ENCODE measurements around the gene GAREM1. TPM values are rescaled to one million over a fixed set of nuclear protein-coding genes. Genes with fewer than 3 reads are reported as not detected.

The GAREM1 gene
- total RNA-seq, 1 experiment from 2014 or later, result 7.0 TPM

- no peak for TF ChIP-seq IRF2 (CRISPR knock-in tag; IDR thresholded peaks at IDR 0.05; ENCODE audit: borderline replicate concordance, low read depth)
- TF ChIP-seq ZNF281 (CRISPR knock-in tag; IDR thresholded peaks at IDR 0.05), result no peak
- TF ChIP-seq CTCF (IDR thresholded peaks at IDR 0.05), result no peak
- no peak for TF ChIP-seq JAZF1 (CRISPR knock-in tag; IDR thresholded peaks at IDR 0.05)
- no peak for TF ChIP-seq FOXK1 (CRISPR knock-in tag; IDR thresholded peaks at IDR 0.05)
- no peak for TF ChIP-seq CREM (CRISPR knock-in tag; IDR thresholded peaks at IDR 0.05)
- TF ChIP-seq, protein P1, sequence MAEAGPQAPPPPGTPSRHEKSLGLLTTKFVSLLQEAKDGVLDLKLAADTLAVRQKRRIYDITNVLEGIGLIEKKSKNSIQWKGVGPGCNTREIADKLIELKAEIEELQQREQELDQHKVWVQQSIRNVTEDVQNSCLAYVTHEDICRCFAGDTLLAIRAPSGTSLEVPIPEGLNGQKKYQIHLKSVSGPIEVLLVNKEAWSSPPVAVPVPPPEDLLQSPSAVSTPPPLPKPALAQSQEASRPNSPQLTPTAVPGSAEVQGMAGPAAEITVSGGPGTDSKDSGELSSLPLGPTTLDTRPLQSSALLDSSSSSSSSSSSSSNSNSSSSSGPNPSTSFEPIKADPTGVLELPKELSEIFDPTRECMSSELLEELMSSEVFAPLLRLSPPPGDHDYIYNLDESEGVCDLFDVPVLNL (CRISPR knock-in tag; IDR thresholded peaks at IDR 0.05; ENCODE audit: borderline replicate concordance, low read depth), result no peak
- no peak for TF ChIP-seq SP1 (CRISPR knock-in tag; conservative IDR thresholded peaks at IDR 0.05)
- TF ChIP-seq NR1H2 (CRISPR knock-in tag; IDR thresholded peaks at IDR 0.05), result no peak
- TF ChIP-seq PRRX2 (CRISPR knock-in tag; IDR thresholded peaks at IDR 0.05), result no peak
- Mint-ChIP-seq H3K27me3 (ENCODE audit: low read depth) (no peaks in the 10 kb centered on the region), H3K4me1 (peaks cover 15% of the 10 kb centered on the region), H3K27ac (no peak overlapping the region), H3K36me3 (no peaks in the 10 kb centered on the region), H3K4me3 (no peak overlapping the region), H3K9me3 (no peaks in the 10 kb centered on the region)
- CTCF ChIA-PET, result no interaction called here
- ATAC-seq, result no peak
- DNase-seq (ENCODE audit: low spot score), result no peak
- POLR2A ChIA-PET, result no interaction called here
Observed at GRCh38 chr18:32459361-32460101, 11.2 kb downstream of the GAREM1 start.

DNA sequence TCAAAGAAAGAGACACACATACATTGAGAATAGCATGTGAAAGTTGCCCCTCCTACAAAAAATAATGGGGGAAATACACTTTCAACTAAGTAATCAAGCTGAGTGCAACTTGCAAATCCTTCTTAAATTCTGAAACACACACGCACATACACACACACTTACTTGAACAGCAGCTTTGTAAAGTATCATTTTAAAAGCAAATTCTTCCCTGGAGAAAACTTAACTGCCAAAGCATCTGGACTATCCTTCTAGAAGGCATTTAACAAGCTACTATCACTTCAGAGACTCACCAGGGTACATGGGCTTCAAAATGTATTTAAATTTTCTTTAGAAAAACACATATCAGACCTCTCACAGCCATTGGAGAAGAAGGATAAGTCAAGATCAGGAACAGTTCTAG, 15.3 kb downstream of the GAREM1 start:
- no peaks in the 10 kb centered on the region for H3K27me3 Mint-ChIP-seq (ENCODE audit: low read depth)
- no peak for DNase-seq (ENCODE audit: low spot score)
- H3K4me1 Mint-ChIP-seq, result 0 out of 2 replicates have a peak, but pooled peaks cover 3% of the 10 kb centered on the region
- TF ChIP-seq, protein P2, sequence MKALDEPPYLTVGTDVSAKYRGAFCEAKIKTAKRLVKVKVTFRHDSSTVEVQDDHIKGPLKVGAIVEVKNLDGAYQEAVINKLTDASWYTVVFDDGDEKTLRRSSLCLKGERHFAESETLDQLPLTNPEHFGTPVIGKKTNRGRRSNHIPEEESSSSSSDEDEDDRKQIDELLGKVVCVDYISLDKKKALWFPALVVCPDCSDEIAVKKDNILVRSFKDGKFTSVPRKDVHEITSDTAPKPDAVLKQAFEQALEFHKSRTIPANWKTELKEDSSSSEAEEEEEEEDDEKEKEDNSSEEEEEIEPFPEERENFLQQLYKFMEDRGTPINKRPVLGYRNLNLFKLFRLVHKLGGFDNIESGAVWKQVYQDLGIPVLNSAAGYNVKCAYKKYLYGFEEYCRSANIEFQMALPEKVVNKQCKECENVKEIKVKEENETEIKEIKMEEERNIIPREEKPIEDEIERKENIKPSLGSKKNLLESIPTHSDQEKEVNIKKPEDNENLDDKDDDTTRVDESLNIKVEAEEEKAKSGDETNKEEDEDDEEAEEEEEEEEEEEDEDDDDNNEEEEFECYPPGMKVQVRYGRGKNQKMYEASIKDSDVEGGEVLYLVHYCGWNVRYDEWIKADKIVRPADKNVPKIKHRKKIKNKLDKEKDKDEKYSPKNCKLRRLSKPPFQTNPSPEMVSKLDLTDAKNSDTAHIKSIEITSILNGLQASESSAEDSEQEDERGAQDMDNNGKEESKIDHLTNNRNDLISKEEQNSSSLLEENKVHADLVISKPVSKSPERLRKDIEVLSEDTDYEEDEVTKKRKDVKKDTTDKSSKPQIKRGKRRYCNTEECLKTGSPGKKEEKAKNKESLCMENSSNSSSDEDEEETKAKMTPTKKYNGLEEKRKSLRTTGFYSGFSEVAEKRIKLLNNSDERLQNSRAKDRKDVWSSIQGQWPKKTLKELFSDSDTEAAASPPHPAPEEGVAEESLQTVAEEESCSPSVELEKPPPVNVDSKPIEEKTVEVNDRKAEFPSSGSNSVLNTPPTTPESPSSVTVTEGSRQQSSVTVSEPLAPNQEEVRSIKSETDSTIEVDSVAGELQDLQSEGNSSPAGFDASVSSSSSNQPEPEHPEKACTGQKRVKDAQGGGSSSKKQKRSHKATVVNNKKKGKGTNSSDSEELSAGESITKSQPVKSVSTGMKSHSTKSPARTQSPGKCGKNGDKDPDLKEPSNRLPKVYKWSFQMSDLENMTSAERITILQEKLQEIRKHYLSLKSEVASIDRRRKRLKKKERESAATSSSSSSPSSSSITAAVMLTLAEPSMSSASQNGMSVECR (CRISPR knock-in tag; IDR thresholded peaks at IDR 0.05; ENCODE audit: borderline replicate concordance), result no peak
- TF ChIP-seq SMAD4 (CRISPR knock-in tag; IDR thresholded peaks at IDR 0.05) (no peak), OVOL2 (CRISPR knock-in tag; IDR thresholded peaks at IDR 0.05; ENCODE audit: borderline replicate concordance) (no peak), E2F1 (CRISPR knock-in tag; IDR thresholded peaks at IDR 0.05) (no peak), SP1 (CRISPR knock-in tag; conservative IDR thresholded peaks at IDR 0.05) (no peak), JUN (CRISPR knock-in tag; IDR thresholded peaks at IDR 0.05) (no peak), ZNF396 (CRISPR knock-in tag; IDR thresholded peaks at IDR 0.05; ENCODE audit: borderline replicate concordance) (no peak)
- ChIA-PET CTCF (interaction anchor here (1.2 kb wide), 1 partner anchor 15 kb away, joined by 4 read pairs; the partner anchor contains the start of gene GAREM1), POLR2A (no interaction called here)
- peak overlapping the region; percentile 4; the same call in 1 of the 2 replicates for H3K27ac Mint-ChIP-seq
- no peak for ATAC-seq
- no peaks in the 10 kb centered on the region for H3K9me3 Mint-ChIP-seq
- no peaks in the 10 kb centered on the region for H3K36me3 Mint-ChIP-seq
- H3K4me3 Mint-ChIP-seq, result no peak overlapping the region
